Cardiac septum (tissue), 1 donor: ENCODE data around the gene APBB2. TPM values are rescaled to one million over a fixed set of nuclear protein-coding genes. Genes with fewer than 3 reads are reported as not detected.
"Not testable (repeated sequence)": the region's sequence is repeated elsewhere in the genome, so short reads cannot be mapped to it uniquely, and the experiment has no call there.

Experiments
- DNase-seq: peaks from one replicate; pipeline ENCODE4 v3.0.0-alpha.2; 2020; ENCODE audit warnings: low spot score
- intact Hi-C: fragments of 100-400 bp; cut with DNase I; formaldehyde crosslinking; loops from one replicate; pipeline ENCODE4 v1.14.0; 2022
- total RNA-seq: library from RNA; stranded (reverse); fragmentation: NEBNext Ultra II Directional; extraction: Animal tissue kit (Norgen Biotek cat#: 25700); gene quantifications from one replicate; pipeline ENCODE4 v1.2.1, GENCODE V29; 2021
- donor health status: DM: no; HTN: no; CAD: no.

APBB2 gene
- total RNA-seq, 1 donor from 2014 or later: 35.2 TPM

- DNase-seq: no peak
- intact Hi-C loops: no loop called here
Observed at GRCh38 chr4:41012293-41012692, 202.0 kb downstream of the APBB2 start.

- DNase-seq: no peak
- intact Hi-C loops: no loop called here
Observed at GRCh38 chr4:41009411-41009810, 204.9 kb downstream of the APBB2 start.

- DNase-seq: no peak
- intact Hi-C loops: no loop called here
Observed at GRCh38 chr4:41006141-41006540, 208.2 kb downstream of the APBB2 start.

GRCh38 chr4:41002309-41002708 is 212.0 kb downstream of the APBB2 start:
- no peak for DNase-seq
- intact Hi-C loops: no loop called here

- intact Hi-C loops: no loop called here
Observed at GRCh38 chr4:41000356-41000755, 214.0 kb downstream of the APBB2 start.

GRCh38 chr4:40998675-40999358 is 215.5 kb downstream of the APBB2 start:
- intact Hi-C loops: no loop called here

More at GRCh38 chr4:41000356-41000755, 214.0 kb downstream of the APBB2 start:
- DNase-seq: no peak

GRCh38 chr4:40995850-40996249 is 218.5 kb downstream of the APBB2 start:
- intact Hi-C loops: no loop called here
- no peak for DNase-seq

More at GRCh38 chr4:40998675-40999358, 215.5 kb downstream of the APBB2 start:
- no peak for DNase-seq

GRCh38 chr4:40994321-40994720 is 220.0 kb downstream of the APBB2 start:
- intact Hi-C loops, DNase-seq: not testable (repeated sequence)

GRCh38 chr4:40993296-40993693 is 221.0 kb downstream of the APBB2 start:
- intact Hi-C loops, DNase-seq: not testable (repeated sequence)

GRCh38 chr4:40992472-40993295 is 221.7 kb downstream of the APBB2 start:
- intact Hi-C loops: no loop called here
- no peak for DNase-seq

- no peak for DNase-seq
- intact Hi-C loops: no loop called here
Observed at GRCh38 chr4:40991908-40992307, 222.4 kb downstream of the APBB2 start.

GRCh38 chr4:40990899-40991265 is 223.5 kb downstream of the APBB2 start:
- no peak for DNase-seq
- intact Hi-C loops: no loop called here

- DNase-seq: no peak
- intact Hi-C loops: no loop called here
Observed at GRCh38 chr4:40990236-40990898, 224.0 kb downstream of the APBB2 start.

GRCh38 chr4:40987151-40987550 is 227.2 kb downstream of the APBB2 start:
- DNase-seq: no peak
- intact Hi-C loops: no loop called here

GRCh38 chr4:40986375-40986774 is 228.0 kb downstream of the APBB2 start:
- intact Hi-C loops: no loop called here
- no peak for DNase-seq

- intact Hi-C loops: no loop called here
- DNase-seq: no peak
Observed at GRCh38 chr4:40984051-40984450, 230.3 kb downstream of the APBB2 start.

GRCh38 chr4:40980318-40980883 is 233.9 kb downstream of the APBB2 start:
- intact Hi-C loops: no loop called here
- no peak for DNase-seq

GRCh38 chr4:40978548-40978947 is 235.8 kb downstream of the APBB2 start:
- DNase-seq: no peak
- intact Hi-C loops: no loop called here

GRCh38 chr4:40976343-40976742 is 238.0 kb downstream of the APBB2 start:
- no peak for DNase-seq
- intact Hi-C loops: no loop called here

GRCh38 chr4:40972722-40973121 is 241.6 kb downstream of the APBB2 start:
- DNase-seq: no peak
- intact Hi-C loops: loop anchor here (5.0 kb wide), 1 partner anchor 40 kb away; no protein-coding TSS in a partner anchor
